GF-D8 (cell line): Measurements from ENCODE around the gene GRB10.
A peak's percentile ranks its signal among the peaks of the same experiment; 100 is the strongest.

ENCODE experiments used
- DNase-seq: peaks from one replicate; lab custom pipeline; 2025; lab: John Stamatoyannopoulos, UW

The GRB10 gene

GRCh38 chr7:50671386-50671785, 111.3 kb downstream of the GRB10 start:
- no peak for DNase-seq

- no peak for DNase-seq
Measured at GRCh38 chr7:50669890-50670289, 112.8 kb downstream of the GRB10 start.

- DNase-seq: no peak
Measured at GRCh38 chr7:50667789-50668226, 114.9 kb downstream of the GRB10 start.

GRCh38 chr7:50667338-50667737, 115.4 kb downstream of the GRB10 start:
- DNase-seq: no peak

GRCh38 chr7:50666124-50666496, 116.6 kb downstream of the GRB10 start:
- no peak for DNase-seq

GRCh38 chr7:50665403-50666123, 117.1 kb downstream of the GRB10 start:
- no peak for DNase-seq

- no peak for DNase-seq
Measured at GRCh38 chr7:50664937-50665336, 117.8 kb downstream of the GRB10 start.

- DNase-seq: no peak
Measured at GRCh38 chr7:50664461-50664922, 118.2 kb downstream of the GRB10 start.

- no peak for DNase-seq
Measured at GRCh38 chr7:50663396-50664102, 119.1 kb downstream of the GRB10 start.

- no peak for DNase-seq
Measured at GRCh38 chr7:50662996-50663395, 119.7 kb downstream of the GRB10 start.

GRCh38 chr7:50662041-50662694, 120.5 kb downstream of the GRB10 start:
- peak; percentile 57 for DNase-seq

GRCh38 chr7:50661345-50662040, 121.2 kb downstream of the GRB10 start:
- peak; percentile 57 for DNase-seq

- no peak for DNase-seq
Measured at GRCh38 chr7:50660830-50661175, 121.9 kb downstream of the GRB10 start.

GRCh38 chr7:50660040-50660829, 122.5 kb downstream of the GRB10 start:
- DNase-seq: no peak

- no peak for DNase-seq
Measured at GRCh38 chr7:50659329-50659965, 123.2 kb downstream of the GRB10 start.

- DNase-seq: no peak
Measured at GRCh38 chr7:50658696-50659095, 124.0 kb downstream of the GRB10 start.

GRCh38 chr7:50657912-50658311, 124.8 kb downstream of the GRB10 start:
- DNase-seq: no peak

- no peak for DNase-seq
Measured at GRCh38 chr7:50657341-50657873, 125.3 kb downstream of the GRB10 start.

- DNase-seq: no peak
Measured at GRCh38 chr7:50656141-50656895, 126.4 kb downstream of the GRB10 start.

GRCh38 chr7:50655490-50655889, 127.2 kb downstream of the GRB10 start:
- no peak for DNase-seq
